Ectodermal cell (in vitro differentiated cells): ENCODE measurements around the gene PPP2R2D.
A peak's percentile ranks its signal among the peaks of the same experiment; 100 is the strongest.

ENCODE experiments used
- H3K27ac ChIP-seq: 2 replicates; pipeline ENCODE4 v1.7.0; 2013; ENCODE audit warnings: mild to moderate bottlenecking, low read depth, low read length; ENCODE audit not compliant: insufficient read depth, poor library complexity, severe bottlenecking
- H3K27me3 ChIP-seq: 2 replicates; pipeline ENCODE4 v1.7.0; 2013; ENCODE audit warnings: mild to moderate bottlenecking, low read length; ENCODE audit not compliant: insufficient read depth, control insufficient read depth, poor library complexity, severe bottlenecking
- H3K36me3 ChIP-seq: one replicate; pipeline ENCODE4 v1.7.0; 2013; ENCODE audit warnings: low read length; ENCODE audit not compliant: control insufficient read depth, insufficient read depth
- H3K4me1 ChIP-seq: one replicate; pipeline ENCODE4 v1.7.0; 2013; ENCODE audit warnings: low read length; ENCODE audit not compliant: control insufficient read depth, insufficient read depth
- H3K4me3 ChIP-seq: 2 replicates; pipeline ENCODE4 v1.7.0; 2013; ENCODE audit warnings: low read depth, low read length, control low read depth; ENCODE audit not compliant: insufficient read depth
- H3K9me3 ChIP-seq: 2 replicates; pipeline ENCODE4 v1.7.0; 2013; ENCODE audit warnings: mild to moderate bottlenecking, low read length, moderate library complexity; ENCODE audit not compliant: control insufficient read depth
- WGBS, 2 experiments: methylation state at CpG; one replicate each; pipeline ENCODE4 v1.1.7; 2013; ENCODE audit warnings: missing lambda C conversion rate in 2 of 2; 5-methylcytosine and 5-hydroxymethylcytosine counted together

Gene PPP2R2D

DNA sequence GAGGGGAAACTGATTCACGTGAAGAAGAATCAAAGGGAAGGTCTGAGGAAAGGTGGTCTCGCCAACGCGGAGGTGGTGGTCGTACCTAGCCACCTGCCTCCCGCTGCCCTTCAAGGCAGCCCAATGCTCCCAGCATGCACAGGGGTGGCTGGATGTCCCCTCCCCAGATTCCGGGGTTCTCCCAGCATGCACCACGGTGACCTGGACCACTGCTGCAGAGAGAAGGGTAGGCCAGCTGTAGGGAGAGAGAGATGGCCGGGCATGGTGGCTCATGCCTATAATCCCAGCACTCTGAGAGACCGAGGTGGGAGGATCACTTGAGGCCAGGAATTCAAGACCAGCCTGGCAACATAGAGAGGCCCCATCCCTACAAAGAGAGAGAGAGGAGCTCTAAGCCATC, 32.4 kb upstream of the PPP2R2D start:
- 88 to 90% methylated on average over 10 of the region's 10 CpGs for WGBS, 2 experiments
- Histone ChIP-seq H3K36me3 (no peaks in the 10 kb centered on the region), H3K4me3 (no peak overlapping the region), H3K27me3 (no peaks in the 10 kb centered on the region), H3K27ac (no peak overlapping the region), H3K4me1 (no peaks in the 10 kb centered on the region), H3K9me3 (no peaks in the 10 kb centered on the region)

DNA sequence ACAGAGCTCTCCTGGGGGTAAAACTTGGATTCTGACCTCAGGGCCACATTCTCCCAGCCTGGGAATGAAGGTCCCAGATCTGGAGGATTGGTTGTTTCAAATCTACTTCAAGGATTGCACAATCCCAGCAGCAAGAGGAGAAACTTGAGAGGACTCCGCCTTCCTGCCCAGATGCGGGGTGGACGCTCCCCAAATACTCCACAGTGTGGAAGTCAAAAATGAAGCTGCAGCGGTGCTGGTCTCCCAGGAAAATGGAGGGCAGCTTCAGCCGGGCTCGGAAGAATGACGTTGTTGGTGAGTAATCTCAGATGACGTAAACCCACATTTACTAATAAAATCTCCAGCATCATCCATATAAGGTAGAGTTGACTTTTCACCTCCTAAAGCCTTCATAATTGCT, 31.5 kb upstream of the PPP2R2D start:
- H3K36me3 ChIP-seq, result no peaks in the 10 kb centered on the region
- no peaks in the 10 kb centered on the region for H3K27me3 ChIP-seq
- H3K27ac ChIP-seq, result no peak overlapping the region
- no peak overlapping the region for H3K4me3 ChIP-seq
- H3K9me3 ChIP-seq, result no peaks in the 10 kb centered on the region
- H3K4me1 ChIP-seq, result no peaks in the 10 kb centered on the region
- 93 to 95% methylated on average over 8 of the region's 8 CpGs for WGBS, 2 experiments

DNA sequence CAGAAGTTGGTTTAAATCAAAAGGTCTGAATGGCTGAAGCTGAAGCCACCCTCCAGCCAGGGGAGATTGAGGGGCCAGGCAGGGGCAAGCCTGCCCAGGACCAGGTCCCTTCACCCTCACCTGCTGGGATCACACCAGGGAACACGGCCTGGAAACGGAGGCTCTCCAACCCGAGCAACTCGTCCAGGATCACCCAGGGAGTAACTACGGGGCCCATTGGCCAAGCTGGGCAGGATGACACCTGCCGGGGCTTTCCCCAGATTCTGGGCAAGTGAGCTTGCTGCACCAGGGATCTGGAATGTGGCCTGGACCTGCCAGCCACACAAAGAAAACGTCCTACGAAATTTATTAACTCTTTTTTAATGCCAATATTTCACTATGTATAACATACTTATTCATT, 30.4 kb upstream of the PPP2R2D start:
- 91% methylated on average over 8 of the region's 8 CpGs for WGBS, 2 experiments
- no peaks in the 10 kb centered on the region for H3K9me3 ChIP-seq
- no peaks in the 10 kb centered on the region for H3K36me3 ChIP-seq
- H3K4me1 ChIP-seq, result no peaks in the 10 kb centered on the region
- H3K27me3 ChIP-seq, result no peaks in the 10 kb centered on the region
- no peak overlapping the region for H3K27ac ChIP-seq
- H3K4me3 ChIP-seq, result no peak overlapping the region

DNA sequence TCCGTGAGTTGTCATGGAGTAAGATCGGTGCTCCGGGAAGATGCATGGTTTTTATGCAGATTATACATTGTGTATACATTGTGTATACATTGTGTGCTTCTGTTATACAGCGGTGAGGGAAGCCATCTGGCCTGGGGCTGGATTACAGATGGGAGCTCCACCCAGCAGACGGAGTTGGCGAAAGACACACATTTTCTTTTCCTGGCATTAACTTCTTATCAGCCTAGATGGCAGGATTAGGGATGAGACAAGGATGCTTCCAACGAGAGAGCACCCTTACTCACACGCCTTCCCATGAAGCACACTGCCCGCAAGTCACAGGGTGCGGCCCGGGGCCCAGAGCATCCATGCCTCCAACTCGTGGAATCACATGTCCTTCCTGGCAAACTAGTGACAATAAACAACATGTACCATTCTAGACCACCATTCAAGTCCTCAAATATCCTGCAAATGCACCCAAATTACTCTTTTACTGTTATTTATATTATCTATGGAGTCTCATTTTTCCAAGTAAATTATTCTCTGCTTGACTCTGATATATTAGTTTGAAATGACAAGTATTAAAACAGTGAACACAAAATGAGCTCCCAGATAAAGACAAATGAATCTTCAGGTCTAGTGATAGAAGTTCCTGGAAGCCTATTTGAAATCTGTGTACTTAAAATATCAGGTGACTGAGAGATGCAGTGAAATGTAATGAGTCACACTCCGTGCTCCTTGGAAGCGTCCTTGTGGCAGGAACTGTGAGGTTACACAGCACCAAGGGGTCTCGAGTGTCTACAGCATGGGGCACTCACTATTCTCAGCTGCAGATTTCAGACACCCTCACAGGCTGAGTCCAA, 29.8 kb upstream of the PPP2R2D start:
- H3K4me1 ChIP-seq, result no peaks in the 10 kb centered on the region
- H3K4me3 ChIP-seq, result no peak overlapping the region
- H3K27ac ChIP-seq, result no peak overlapping the region
- H3K9me3 ChIP-seq, result no peaks in the 10 kb centered on the region
- no peaks in the 10 kb centered on the region for H3K27me3 ChIP-seq
- WGBS, 2 experiments, result 93 to 95% methylated on average over 15 of the region's 15 CpGs
- H3K36me3 ChIP-seq, result no peaks in the 10 kb centered on the region

DNA sequence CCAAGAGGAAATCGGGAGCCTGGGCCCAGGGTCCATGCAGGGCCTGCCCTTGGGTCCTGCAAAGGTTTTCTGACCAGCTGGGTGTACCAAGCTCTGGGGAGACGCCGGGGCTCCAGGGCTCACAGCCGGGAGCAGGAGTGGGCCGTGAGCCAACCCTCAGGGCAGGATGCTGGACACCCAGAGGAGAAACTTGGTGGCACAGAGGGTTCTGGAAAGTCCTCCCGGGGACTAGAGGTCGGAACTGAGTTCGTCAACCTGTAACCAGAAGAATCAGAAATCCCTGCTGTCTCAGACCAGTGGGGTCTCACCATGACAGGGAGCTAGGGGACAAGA, 29.2 kb upstream of the PPP2R2D start:
- WGBS, 2 experiments, result 94 to 95% methylated on average over 8 of the region's 8 CpGs
- H3K27ac ChIP-seq, result no peak overlapping the region
- H3K36me3 ChIP-seq, result no peaks in the 10 kb centered on the region

DNA sequence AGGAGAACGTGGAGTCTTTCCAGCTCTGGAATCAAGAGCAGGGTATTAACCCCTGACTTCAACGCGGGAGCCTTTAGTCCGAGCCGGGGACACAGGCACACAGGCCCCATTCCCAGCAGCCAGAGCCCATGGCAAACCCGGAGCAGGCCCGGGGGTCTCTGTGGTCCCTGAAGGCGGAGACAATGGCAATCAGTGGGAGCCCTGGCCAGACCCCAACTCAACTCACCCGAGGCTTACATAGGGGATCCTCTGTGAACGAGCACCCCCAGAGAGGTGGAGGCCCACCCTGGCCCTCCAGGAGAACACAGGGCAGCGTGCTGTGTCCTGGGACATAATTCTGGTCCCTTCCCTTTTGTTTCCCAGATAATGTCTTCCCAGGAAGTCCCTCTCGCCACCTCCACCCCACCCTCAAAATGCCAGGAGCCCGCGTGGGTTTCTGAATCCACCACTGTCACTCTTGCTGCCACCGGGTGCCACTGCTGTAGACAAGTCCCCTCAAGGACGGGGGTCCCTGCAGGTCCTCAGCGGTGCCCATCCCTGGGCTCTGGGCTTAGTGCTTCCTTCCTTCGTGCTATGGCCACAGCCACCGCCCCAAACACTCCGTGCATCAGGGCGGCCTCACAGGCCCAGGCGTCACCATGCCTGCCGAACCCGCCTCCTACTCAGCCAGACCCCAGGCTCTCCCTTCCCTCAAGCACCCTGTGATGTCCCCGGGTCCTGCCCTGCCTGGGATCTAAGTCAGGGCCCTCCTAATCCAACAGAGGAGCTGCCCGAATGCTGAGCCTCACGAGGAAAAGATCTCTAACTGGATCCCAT, 28.6 kb upstream of the PPP2R2D start:
- no peak overlapping the region for H3K27ac ChIP-seq
- no peaks in the 10 kb centered on the region for H3K9me3 ChIP-seq
- H3K4me1 ChIP-seq, result no peaks in the 10 kb centered on the region
- no peaks in the 10 kb centered on the region for H3K27me3 ChIP-seq
- 92 to 94% methylated on average over 27 of the region's 27 CpGs for WGBS, 2 experiments
- no peaks in the 10 kb centered on the region for H3K36me3 ChIP-seq
- H3K4me3 ChIP-seq, result no peak overlapping the region

More for the DNA sequence above, 29.2 kb upstream of the PPP2R2D start:
- Histone ChIP-seq H3K9me3 (no peaks in the 10 kb centered on the region), H3K4me1 (no peaks in the 10 kb centered on the region), H3K4me3 (no peak overlapping the region), H3K27me3 (no peaks in the 10 kb centered on the region)

DNA sequence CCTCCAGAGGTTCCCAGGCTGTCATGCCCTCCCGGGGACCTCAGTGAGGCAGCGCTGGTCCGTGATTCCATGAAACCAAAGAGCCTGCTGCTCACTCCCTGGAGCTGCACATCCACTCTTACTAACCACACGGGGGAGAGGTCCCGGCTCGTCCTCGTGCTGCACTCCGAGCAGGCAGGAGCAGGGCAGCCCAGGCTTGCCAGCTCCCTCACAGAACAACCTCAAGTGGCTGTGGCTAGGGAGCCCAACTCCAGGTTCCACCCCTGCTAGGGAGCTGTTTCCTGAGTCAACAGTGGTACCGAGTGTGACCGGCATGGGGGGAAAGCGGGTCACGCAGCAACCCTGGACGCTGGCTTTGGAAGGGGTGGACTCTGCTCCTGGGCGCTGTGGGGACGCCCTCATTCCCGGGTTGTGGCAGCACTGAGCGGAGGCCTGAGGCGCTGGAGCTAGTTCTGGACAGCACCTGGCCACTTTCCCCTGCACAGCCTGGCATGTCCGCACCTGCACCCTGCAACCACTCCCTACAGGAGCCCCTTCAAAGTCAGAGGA, 27.9 kb upstream of the PPP2R2D start:
- no peaks in the 10 kb centered on the region for H3K36me3 ChIP-seq
- H3K4me1 ChIP-seq, result no peaks in the 10 kb centered on the region
- H3K9me3 ChIP-seq, result no peaks in the 10 kb centered on the region
- 82 to 84% methylated on average over 19 of the region's 19 CpGs for WGBS, 2 experiments
- H3K4me3 ChIP-seq, result no peak overlapping the region
- no peak overlapping the region for H3K27ac ChIP-seq
- H3K27me3 ChIP-seq, result no peaks in the 10 kb centered on the region

DNA sequence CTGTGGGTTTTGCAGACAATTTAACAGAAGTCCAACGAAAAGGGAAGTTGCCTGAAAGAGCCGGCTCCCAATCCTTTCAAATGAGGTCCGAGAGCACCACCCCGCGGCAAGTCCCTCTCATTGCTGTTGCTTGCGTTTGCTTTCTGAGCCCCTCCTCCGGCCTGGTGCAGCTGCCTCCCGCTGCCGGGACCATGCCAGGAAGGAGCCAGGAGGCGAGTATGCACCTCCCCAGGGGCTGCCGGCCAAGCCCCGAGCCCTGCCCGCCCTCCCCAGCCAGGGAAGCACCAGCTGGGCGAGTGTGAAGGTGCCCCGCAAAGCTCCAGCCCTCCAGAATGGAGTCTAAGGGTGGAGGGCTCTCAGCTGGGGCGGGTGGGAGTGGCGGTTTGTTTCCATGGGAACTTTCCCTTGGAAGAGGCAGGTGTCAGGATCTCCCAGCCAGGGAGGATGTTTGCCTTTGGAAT, 25.8 kb upstream of the PPP2R2D start:
- Histone ChIP-seq H3K36me3 (no peaks in the 10 kb centered on the region), H3K4me1 (no peaks in the 10 kb centered on the region), H3K9me3 (no peaks in the 10 kb centered on the region), H3K27me3 (no peaks in the 10 kb centered on the region), H3K4me3 (peak overlapping the region; percentile 26), H3K27ac (no peak overlapping the region)
- 4 to 5% methylated on average over 17 of the region's 17 CpGs for WGBS, 2 experiments

DNA sequence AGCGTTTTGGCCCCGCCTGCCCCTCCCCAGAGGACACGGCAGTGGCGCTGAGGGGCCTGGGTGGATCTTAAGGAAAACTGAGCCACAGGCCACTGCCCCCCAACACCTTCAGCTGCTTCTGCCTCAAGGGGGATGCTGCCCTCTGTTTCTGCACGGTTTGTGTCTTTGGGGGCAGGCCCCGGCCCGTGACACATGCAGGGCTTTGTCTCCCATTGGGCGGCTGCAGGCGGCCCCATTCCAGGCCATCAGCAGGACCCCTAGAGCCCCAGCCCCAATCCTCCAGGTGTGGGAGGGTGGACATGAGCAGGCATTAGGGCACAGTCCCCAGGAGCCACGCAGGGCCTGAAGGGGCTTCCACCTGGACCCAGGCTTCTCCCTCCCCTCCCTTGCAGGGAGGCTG, 25.3 kb upstream of the PPP2R2D start:
- H3K36me3 ChIP-seq, result no peaks in the 10 kb centered on the region
- H3K4me3 ChIP-seq, result no peak overlapping the region
- no peaks in the 10 kb centered on the region for H3K9me3 ChIP-seq
- WGBS, 2 experiments, result 70 to 80% methylated on average over 10 of the region's 10 CpGs
- H3K27ac ChIP-seq, result no peak overlapping the region
- H3K27me3 ChIP-seq, result no peaks in the 10 kb centered on the region
- H3K4me1 ChIP-seq, result no peaks in the 10 kb centered on the region

DNA sequence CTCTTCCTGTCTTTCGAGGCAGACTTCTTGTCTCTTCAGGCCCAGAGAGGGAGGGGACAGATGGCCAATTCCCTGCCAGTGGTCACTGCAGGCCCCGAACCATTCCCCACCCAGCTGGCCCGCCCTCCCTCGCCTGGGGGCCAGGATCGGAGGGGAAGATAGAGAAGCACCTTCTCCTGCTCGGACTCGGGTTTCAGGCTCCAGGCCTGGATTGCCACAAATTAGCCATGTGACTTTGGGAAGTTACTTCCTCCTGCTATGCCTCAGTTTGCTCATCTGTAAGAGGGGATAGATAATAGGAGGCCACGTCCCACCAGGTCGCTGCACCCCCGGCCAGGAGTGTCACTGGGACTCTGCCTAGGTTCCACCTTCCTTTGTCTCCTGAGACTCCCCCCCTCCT, 24.8 kb upstream of the PPP2R2D start:
- Histone ChIP-seq H3K27ac (no peak overlapping the region), H3K36me3 (no peaks in the 10 kb centered on the region), H3K27me3 (no peaks in the 10 kb centered on the region), H3K4me1 (no peaks in the 10 kb centered on the region), H3K4me3 (no peak overlapping the region), H3K9me3 (no peaks in the 10 kb centered on the region)
- 83 to 88% methylated on average over 10 of the region's 10 CpGs for WGBS, 2 experiments
